NCI-H524 (cell line): ENCODE results near the gene GOLGA8J.
"Not testable (repeated sequence)": the region's sequence is repeated elsewhere in the genome, so short reads cannot be mapped to it uniquely, and the experiment has no call there.

Source experiments
- DNase-seq, 2 experiments: peaks; one replicate each; lab custom pipeline; 2025; lab: John Stamatoyannopoulos, UW

GOLGA8J gene

GRCh38 chr15:30080816-30081215 lies 1.9 kb upstream of the GOLGA8J start:
- DNase-seq, result not testable (repeated sequence)

DNA sequence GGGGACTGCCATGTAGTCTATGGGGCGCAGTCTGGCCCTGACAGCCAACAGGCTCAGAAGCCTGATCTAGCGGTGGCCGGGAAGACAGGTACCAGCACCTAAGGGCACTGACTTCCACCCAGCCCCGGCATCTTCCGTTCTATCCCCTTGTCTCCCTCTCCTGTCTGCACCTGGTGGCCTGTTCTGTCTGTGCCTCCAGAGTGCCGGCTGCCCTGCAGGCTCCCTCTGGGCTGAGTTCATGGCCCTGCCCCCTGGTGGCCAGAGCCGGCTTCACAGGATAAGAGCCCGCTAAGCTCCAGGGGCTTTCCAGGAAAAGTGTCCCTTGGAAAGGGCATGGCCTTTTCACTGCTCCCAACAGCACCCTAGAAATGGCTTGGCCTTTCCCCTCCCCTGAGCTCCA lies 15.1 kb downstream of the GOLGA8J start:
- not testable (repeated sequence) for DNase-seq

- not testable (repeated sequence) for DNase-seq
Measured at GRCh38 chr15:30102890-30103289, 20.1 kb downstream of the GOLGA8J start.

DNA sequence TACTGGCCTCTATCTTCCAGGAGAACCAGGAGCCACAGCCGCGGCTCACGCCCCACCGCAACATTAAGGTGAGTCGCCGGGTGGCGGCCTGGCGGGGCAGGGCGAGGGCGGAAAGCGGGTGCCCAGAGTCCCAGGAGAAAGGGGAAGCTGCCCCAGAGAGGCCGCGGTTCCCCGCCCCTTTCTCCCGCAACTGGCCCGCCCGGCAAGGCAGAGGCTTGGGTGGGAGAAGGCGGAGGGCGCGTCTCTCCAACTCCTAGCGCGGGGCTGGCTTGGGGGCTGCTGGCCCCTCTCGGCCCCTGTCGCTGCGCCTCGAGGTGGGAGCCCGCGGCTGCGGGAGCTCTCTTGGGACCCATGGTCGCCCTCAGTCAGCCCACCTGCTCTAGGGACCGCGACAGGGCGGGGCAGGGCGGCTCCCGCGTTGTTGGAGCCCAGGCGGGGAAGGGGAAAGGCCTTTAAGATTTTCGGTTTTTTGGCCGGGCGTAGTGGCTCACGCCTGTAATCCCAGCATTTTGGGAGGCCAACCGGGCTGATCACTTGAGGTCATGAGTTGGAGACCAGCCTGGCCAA lies 21.3 kb downstream of the GOLGA8J start:
- not testable (repeated sequence) for DNase-seq

DNA sequence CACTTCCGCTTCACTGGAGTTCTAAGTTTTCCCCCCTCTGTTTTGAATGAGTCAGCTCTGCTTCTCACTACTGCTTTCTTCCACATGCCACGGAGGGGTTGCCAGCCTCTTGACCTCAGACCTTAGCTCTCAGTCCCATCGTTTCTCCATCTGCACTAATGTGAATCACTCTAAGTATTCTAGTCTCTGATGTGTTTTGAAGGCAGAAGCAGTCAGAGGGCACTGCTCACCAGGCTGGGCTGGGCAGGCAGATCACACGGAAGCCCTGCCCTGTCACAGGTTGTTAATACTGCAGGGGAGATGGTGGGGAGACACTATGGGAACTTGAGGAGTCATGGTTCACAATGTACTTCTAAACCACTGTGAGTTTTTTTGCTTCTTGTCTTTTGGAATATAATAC lies 27.8 kb downstream of the GOLGA8J start:
- DNase-seq, result not testable (repeated sequence)

- DNase-seq, result not testable (repeated sequence)
Measured at GRCh38 chr15:30130066-30130465, 47.3 kb downstream of the GOLGA8J start.

DNA sequence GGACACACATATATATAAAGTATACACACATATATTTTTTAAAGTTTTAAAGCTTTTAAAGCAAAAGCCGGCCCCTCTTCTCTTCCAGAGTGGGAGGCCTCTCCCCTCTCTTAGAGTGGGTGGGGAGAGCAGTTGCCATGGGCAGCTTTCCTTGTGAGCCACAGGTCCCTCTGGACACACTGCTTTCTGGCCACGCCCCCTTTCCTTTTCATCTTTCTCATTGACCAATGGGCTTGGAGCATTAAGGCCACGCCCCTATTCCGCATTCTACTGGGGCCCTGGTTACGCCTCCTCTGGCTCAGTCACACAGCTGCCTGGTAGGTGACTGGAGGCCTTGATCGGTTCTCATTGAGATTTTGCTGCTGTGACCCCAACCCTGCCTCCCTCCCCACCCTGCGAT lies 52.0 kb downstream of the GOLGA8J start, which contains the start of gene GOLGA8T:
Gene GOLGA8T (plus strand): TSS at position 301 of the 400 bp plus-strand sequence. CDS start 98 bp downstream, at position 399.
- DNase-seq, result not testable (repeated sequence)
